Cardiac muscle cell (in vitro differentiated cells and primary cell): ENCODE results near the gene TMEM9B. TPM values are rescaled to one million over a fixed set of nuclear protein-coding genes. Genes with fewer than 3 reads are reported as not detected.

Experiments used
- DNase-seq, 2 donors: peaks; one replicate each; pipeline versions ENCODE4 v3.0.0 to v3.0.0-alpha.2; 2010 to 2017; ENCODE audit warnings: low read depth in 1 of 2, low spot score in 1 of 2
- H3K27ac ChIP-seq: fragments of 200-600 bp; sonication (generic); 2 replicates; pipeline ENCODE4 v1.5.1; 2016
- H3K27me3 ChIP-seq: fragments of 200-600 bp; sonication (generic); 2 replicates; pipeline ENCODE4 v1.6.0; 2016; ENCODE audit warnings: control low read depth
- H3K36me3 ChIP-seq: fragments of 200-600 bp; sonication (generic); 2 replicates; pipeline ENCODE4 v1.5.1; 2016; ENCODE audit warnings: control low read depth
- H3K4me1 ChIP-seq: fragments of 200-600 bp; sonication (generic); 2 replicates; pipeline ENCODE4 v1.8.1; 2017; ENCODE audit warnings: low read depth, mild to moderate bottlenecking, mixed run types
- H3K4me3 ChIP-seq: fragments of 200-600 bp; sonication (generic); 2 replicates; pipeline ENCODE4 v1.5.1; 2016; ENCODE audit warnings: mild to moderate bottlenecking
- H3K9me3 ChIP-seq: fragments of 200-600 bp; sonication (generic); 2 replicates; pipeline ENCODE4 v1.5.1; 2017; ENCODE audit warnings: low read depth, mild to moderate bottlenecking, control low read depth
- CTCF ChIP-seq: IDR thresholded peaks from 2 replicates; pipeline ENCODE4 v1.5.1; 2012; ENCODE audit warnings: low read depth, mild to moderate bottlenecking, low read length
- polyA plus RNA-seq: library from polyadenylated mRNA; unstranded; fragments of >200 nt; fragmentation: Nextera tagmentation; extraction: Ambion mirVana; gene quantifications from 2 replicates; pipeline ENCODE4 v1.2.1, GENCODE V29; 2016
- total RNA-seq: library from RNA; depleted of rRNA; stranded (reverse); fragments of >200 nt; gene quantifications from 2 replicates; pipeline ENCODE4 v1.2.3, GENCODE V29; 2016

Gene TMEM9B
- total and polyA plus RNA-seq, 2 experiments from 2014 or later: 15.4 to 39.4 TPM

- no peak for DNase-seq
- Histone ChIP-seq H3K4me1 (peaks cover 4% of the 10 kb centered on the region), H3K4me3 (no peak overlapping the region), H3K27me3 (no peaks in the 10 kb centered on the region), H3K27ac (no peak overlapping the region), H3K36me3 (no peaks in the 10 kb centered on the region), H3K9me3 (no peaks in the 10 kb centered on the region)
- no peak for TF ChIP-seq CTCF
Measured at GRCh38 chr11:8930456-8931175, 33.6 kb downstream of the TMEM9B start.

- no peak for DNase-seq
- Histone ChIP-seq H3K27ac (no peak overlapping the region), H3K4me1 (no peaks in the 10 kb centered on the region)
Measured at GRCh38 chr11:8928981-8929615, 35.1 kb downstream of the TMEM9B start.

GRCh38 chr11:8928205-8928604 is 36.0 kb downstream of the TMEM9B start:
- H3K27ac ChIP-seq: no peak overlapping the region
- no peak overlapping the region for H3K4me3 ChIP-seq

More at GRCh38 chr11:8928981-8929615, 35.1 kb downstream of the TMEM9B start:
- Histone ChIP-seq H3K27me3 (no peaks in the 10 kb centered on the region), H3K9me3 (no peaks in the 10 kb centered on the region), H3K4me3 (no peak overlapping the region), H3K36me3 (no peaks in the 10 kb centered on the region)
- TF ChIP-seq CTCF: no peak

GRCh38 chr11:8927233-8927632 is 37.0 kb downstream of the TMEM9B start:
- no peak overlapping the region for H3K27ac ChIP-seq
- no peaks in the 10 kb centered on the region for H3K27me3 ChIP-seq
- no peak for TF ChIP-seq CTCF
- no peak for DNase-seq
- no peaks in the 10 kb centered on the region for H3K9me3 ChIP-seq
- H3K36me3 ChIP-seq: no peaks in the 10 kb centered on the region
- H3K4me1 ChIP-seq: no peaks in the 10 kb centered on the region
- H3K4me3 ChIP-seq: no peak overlapping the region

More at GRCh38 chr11:8928205-8928604, 36.0 kb downstream of the TMEM9B start:
- Histone ChIP-seq H3K27me3 (no peaks in the 10 kb centered on the region), H3K4me1 (no peaks in the 10 kb centered on the region), H3K9me3 (no peaks in the 10 kb centered on the region), H3K36me3 (no peaks in the 10 kb centered on the region)
- no peak for TF ChIP-seq CTCF
- DNase-seq: no peak

GRCh38 chr11:8926236-8926635 is 38.0 kb downstream of the TMEM9B start:
- H3K9me3 ChIP-seq: no peaks in the 10 kb centered on the region
- H3K36me3 ChIP-seq: peaks cover 5% of the 10 kb centered on the region
- no peak overlapping the region for H3K4me3 ChIP-seq
- H3K27me3 ChIP-seq: no peaks in the 10 kb centered on the region
- no peak for TF ChIP-seq CTCF
- no peak for DNase-seq
- no peaks in the 10 kb centered on the region for H3K4me1 ChIP-seq
- H3K27ac ChIP-seq: no peak overlapping the region
